ENCODE data around the gene FANCB. TPM values are rescaled to one million over a fixed set of nuclear protein-coding genes. Genes with fewer than 3 reads are reported as not detected.

FANCB gene
- total and polyA plus RNA-seq, 2 of the 13 experiments (the other 11 are each of a cell fraction or from before 2014, with no cell fraction given), result 1.0 to 5.8 TPM

DNA sequence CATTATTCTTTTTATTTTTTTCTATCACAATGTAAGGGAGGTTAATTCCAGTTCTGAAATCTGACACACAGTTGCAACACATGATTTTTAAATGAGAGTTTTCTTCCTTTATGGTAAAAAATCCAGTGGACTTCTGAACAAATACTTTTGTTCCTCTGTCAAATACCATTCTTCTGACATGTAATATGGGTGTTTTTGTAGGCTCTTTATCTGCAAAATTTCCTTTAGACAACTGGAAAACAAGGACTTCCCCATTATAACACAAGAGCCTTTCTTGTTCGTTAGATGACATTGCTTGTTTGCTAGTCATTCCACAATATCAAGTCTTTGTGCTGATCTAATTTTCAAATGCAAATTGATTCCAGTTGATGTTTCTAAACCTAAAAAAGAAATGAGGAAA lies 7.7 kb downstream of the FANCB start:
- no peak overlapping the region for H3K9ac ChIP-seq (ENCODE audit: insufficient read depth, low read depth, low read length)
- H2AFZ ChIP-seq (ENCODE audit: low read length), result no peak overlapping the region
- H4K20me1 ChIP-seq (ENCODE audit: insufficient read depth, low read length), result no peaks in the 10 kb centered on the region
- WGBS (ENCODE audit: low lambda C conversion rate), result 100% methylated on average over 1 of the region's 1 CpG
- no peak for ATAC-seq
- H3K27me3 ChIP-seq (ENCODE audit: control insufficient read depth in 1 of 2, insufficient read depth in 2 of 2, low read length in 2 of 2), result no peaks in the 10 kb centered on the region
- H3K4me2 ChIP-seq (ENCODE audit: low read depth, low read length), result no peak overlapping the region
- intact Hi-C loops (cut with micrococcal nuclease; ENCODE audit: unreplicated experiment), result no loop called here
- TF ChIP-seq, protein P1, sequence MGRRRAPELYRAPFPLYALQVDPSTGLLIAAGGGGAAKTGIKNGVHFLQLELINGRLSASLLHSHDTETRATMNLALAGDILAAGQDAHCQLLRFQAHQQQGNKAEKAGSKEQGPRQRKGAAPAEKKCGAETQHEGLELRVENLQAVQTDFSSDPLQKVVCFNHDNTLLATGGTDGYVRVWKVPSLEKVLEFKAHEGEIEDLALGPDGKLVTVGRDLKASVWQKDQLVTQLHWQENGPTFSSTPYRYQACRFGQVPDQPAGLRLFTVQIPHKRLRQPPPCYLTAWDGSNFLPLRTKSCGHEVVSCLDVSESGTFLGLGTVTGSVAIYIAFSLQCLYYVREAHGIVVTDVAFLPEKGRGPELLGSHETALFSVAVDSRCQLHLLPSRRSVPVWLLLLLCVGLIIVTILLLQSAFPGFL (CRISPR knock-in tag; IDR thresholded peaks at IDR 0.05), result no peak
- no peak for TF ChIP-seq ZNF775 (CRISPR knock-in tag; IDR thresholded peaks at IDR 0.05; ENCODE audit: borderline replicate concordance)
- TF ChIP-seq HIVEP1 (CRISPR knock-in tag; IDR thresholded peaks at IDR 0.05), result no peak
- TF ChIP-seq TCF7 (IDR thresholded peaks at IDR 0.05; ENCODE audit: low read depth), result no peak
- TF ChIP-seq, protein P2, sequence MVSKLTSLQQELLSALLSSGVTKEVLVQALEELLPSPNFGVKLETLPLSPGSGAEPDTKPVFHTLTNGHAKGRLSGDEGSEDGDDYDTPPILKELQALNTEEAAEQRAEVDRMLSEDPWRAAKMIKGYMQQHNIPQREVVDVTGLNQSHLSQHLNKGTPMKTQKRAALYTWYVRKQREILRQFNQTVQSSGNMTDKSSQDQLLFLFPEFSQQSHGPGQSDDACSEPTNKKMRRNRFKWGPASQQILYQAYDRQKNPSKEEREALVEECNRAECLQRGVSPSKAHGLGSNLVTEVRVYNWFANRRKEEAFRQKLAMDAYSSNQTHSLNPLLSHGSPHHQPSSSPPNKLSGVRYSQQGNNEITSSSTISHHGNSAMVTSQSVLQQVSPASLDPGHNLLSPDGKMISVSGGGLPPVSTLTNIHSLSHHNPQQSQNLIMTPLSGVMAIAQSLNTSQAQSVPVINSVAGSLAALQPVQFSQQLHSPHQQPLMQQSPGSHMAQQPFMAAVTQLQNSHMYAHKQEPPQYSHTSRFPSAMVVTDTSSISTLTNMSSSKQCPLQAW (CRISPR knock-in tag; IDR thresholded peaks at IDR 0.05), result no peak
- TF ChIP-seq ZNF343 (CRISPR knock-in tag; IDR thresholded peaks at IDR 0.05), result no peak
- TF ChIP-seq HMG20A (CRISPR knock-in tag; IDR thresholded peaks at IDR 0.05; ENCODE audit: borderline replicate concordance), result no peak
- TF ChIP-seq, protein P3, sequence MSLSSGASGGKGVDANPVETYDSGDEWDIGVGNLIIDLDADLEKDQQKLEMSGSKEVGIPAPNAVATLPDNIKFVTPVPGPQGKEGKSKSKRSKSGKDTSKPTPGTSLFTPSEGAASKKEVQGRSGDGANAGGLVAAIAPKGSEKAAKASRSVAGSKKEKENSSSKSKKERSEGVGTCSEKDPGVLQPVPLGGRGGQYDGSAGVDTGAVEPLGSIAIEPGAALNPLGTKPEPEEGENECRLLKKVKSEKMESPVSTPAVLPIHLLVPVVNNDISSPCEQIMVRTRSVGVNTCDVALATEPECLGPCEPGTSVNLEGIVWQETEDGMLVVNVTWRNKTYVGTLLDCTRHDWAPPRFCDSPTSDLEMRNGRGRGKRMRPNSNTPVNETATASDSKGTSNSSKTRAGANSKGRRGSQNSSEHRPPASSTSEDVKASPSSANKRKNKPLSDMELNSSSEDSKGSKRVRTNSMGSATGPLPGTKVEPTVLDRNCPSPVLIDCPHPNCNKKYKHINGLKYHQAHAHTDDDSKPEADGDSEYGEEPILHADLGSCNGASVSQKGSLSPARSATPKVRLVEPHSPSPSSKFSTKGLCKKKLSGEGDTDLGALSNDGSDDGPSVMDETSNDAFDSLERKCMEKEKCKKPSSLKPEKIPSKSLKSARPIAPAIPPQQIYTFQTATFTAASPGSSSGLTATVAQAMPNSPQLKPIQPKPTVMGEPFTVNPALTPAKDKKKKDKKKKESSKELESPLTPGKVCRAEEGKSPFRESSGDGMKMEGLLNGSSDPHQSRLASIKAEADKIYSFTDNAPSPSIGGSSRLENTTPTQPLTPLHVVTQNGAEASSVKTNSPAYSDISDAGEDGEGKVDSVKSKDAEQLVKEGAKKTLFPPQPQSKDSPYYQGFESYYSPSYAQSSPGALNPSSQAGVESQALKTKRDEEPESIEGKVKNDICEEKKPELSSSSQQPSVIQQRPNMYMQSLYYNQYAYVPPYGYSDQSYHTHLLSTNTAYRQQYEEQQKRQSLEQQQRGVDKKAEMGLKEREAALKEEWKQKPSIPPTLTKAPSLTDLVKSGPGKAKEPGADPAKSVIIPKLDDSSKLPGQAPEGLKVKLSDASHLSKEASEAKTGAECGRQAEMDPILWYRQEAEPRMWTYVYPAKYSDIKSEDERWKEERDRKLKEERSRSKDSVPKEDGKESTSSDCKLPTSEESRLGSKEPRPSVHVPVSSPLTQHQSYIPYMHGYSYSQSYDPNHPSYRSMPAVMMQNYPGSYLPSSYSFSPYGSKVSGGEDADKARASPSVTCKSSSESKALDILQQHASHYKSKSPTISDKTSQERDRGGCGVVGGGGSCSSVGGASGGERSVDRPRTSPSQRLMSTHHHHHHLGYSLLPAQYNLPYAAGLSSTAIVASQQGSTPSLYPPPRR (CRISPR knock-in tag; IDR thresholded peaks at IDR 0.05; ENCODE audit: borderline replicate concordance), result no peak
- no peak for TF ChIP-seq EEA1 (CRISPR knock-in tag; IDR thresholded peaks at IDR 0.05; ENCODE audit: borderline replicate concordance)
- TF ChIP-seq ADNP (CRISPR knock-in tag; IDR thresholded peaks at IDR 0.05), result no peak
- TF ChIP-seq ZNF746 (CRISPR knock-in tag; IDR thresholded peaks at IDR 0.05), result no peak
- TF ChIP-seq GPN1 (CRISPR knock-in tag; IDR thresholded peaks at IDR 0.05; ENCODE audit: borderline replicate concordance), result no peak
- no peak for TF ChIP-seq KDM1A (CRISPR knock-in tag; IDR thresholded peaks at IDR 0.05)
- TF ChIP-seq ATF7-NPFF (CRISPR knock-in tag; IDR thresholded peaks at IDR 0.05; ENCODE audit: low read depth), result no peak
- TF ChIP-seq, protein P4, sequence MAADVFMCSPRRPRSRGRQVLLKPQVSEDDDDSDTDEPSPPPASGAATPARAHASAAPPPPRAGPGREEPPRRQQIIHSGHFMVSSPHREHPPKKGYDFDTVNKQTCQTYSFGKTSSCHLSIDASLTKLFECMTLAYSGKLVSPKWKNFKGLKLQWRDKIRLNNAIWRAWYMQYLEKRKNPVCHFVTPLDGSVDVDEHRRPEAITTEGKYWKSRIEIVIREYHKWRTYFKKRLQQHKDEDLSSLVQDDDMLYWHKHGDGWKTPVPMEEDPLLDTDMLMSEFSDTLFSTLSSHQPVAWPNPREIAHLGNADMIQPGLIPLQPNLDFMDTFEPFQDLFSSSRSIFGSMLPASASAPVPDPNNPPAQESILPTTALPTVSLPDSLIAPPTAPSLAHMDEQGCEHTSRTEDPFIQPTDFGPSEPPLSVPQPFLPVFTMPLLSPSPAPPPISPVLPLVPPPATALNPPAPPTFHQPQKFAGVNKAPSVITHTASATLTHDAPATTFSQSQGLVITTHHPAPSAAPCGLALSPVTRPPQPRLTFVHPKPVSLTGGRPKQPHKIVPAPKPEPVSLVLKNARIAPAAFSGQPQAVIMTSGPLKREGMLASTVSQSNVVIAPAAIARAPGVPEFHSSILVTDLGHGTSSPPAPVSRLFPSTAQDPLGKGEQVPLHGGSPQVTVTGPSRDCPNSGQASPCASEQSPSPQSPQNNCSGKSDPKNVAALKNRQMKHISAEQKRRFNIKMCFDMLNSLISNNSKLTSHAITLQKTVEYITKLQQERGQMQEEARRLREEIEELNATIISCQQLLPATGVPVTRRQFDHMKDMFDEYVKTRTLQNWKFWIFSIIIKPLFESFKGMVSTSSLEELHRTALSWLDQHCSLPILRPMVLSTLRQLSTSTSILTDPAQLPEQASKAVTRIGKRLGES (CRISPR knock-in tag; IDR thresholded peaks at IDR 0.05; ENCODE audit: borderline replicate concordance), result no peak
- H3K4me1 ChIP-seq (ENCODE audit: insufficient read depth, low read length), result no peaks in the 10 kb centered on the region
- POLR2A ChIA-PET, result no interaction called here
- no peaks in the 10 kb centered on the region for H3K36me3 ChIP-seq (replicated peaks in 1 of 2; ENCODE audit: control insufficient read depth in 1 of 2, insufficient read depth in 2 of 2, low read length in 2 of 2)
- in situ Hi-C loops (cut with HindIII; ENCODE audit: extremely low pct_ligation_motif_present, low pct_unique_long_range_greater_than_20kb), result no loop called here
- H3K27ac ChIP-seq (ENCODE audit: extremely low read length, insufficient read depth, low read length), result no peak overlapping the region
- no peak for FAIRE-seq
- DNase-seq (ENCODE audit: low spot score), result no peak
- H3K9me3 ChIP-seq (ENCODE audit: low read length), result peaks cover 12% of the 10 kb centered on the region; the same call in 1 of the 2 replicates
- BruUV-seq (replicated peaks), result no TSS peak
- CTCF ChIA-PET (ENCODE audit: low intra/inter-chr PET ratio, low total read pairs), result no interaction called here
- H3K4me3 ChIP-seq (replicated peaks in 1 of 3; ENCODE audit: insufficient read depth in 1 of 3, low read depth in 2 of 3, low read length in 3 of 3), result no peak overlapping the region
- no peaks in the 10 kb centered on the region for H3K79me2 ChIP-seq (ENCODE audit: insufficient read depth, low read length)
